ENCODE results near the gene PHRF1.

PHRF1 gene

DNA sequence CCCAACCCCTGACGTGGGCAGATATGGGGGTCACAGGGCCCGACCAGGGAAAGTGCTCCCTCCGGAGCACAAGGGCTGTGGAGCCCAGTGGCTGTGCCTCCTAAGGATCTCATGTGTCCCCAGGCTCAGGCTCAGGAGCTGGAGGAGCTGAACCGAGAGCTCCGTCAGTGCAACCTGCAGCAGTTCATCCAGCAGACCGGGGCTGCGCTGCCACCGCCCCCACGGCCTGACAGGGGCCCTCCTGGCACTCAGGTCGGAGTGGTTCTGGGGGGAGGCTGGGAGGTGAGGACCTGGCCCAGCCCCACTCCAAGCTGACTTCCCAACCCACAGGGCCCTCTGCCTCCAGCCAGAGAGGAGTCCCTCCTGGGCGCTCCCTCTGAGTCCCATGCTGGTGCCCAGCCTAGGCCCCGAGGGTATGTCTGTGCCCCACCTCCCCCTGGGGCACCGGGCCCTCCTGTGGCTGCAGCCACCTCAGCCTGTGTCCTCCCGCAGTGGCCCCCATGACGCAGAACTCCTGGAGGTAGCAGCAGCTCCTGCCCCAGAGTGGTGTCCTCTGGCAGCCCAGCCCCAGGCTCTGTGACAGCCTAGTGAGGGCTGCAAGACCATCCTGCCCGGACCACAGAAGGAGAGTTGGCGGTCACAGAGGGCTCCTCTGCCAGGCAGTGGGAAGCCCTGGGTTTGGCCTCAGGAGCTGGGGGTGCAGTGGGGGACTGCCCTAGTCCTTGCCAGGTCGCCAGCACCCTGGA is 13.0 kb upstream of the PHRF1 start:
- TF ChIP-seq Cebpa-rat (IDR thresholded peaks at IDR 0.05), result no peak
- H3K27ac ChIP-seq, result no peak overlapping the region
- H3K9me3 ChIP-seq, result no peaks in the 10 kb centered on the region
- peaks cover 13% of the 10 kb centered on the region for H3K27me3 ChIP-seq
- H3K9ac ChIP-seq, result no peak overlapping the region
- H3K4me2 ChIP-seq, result no peak overlapping the region; the same call in 1 of the 2 replicates
- peaks cover 70% of the 10 kb centered on the region for H3K4me1 ChIP-seq
- H3K4me3 ChIP-seq, result no peak overlapping the region
- H4K20me1 ChIP-seq, result peaks cover 66% of the 10 kb centered on the region
- peaks cover 36% of the 10 kb centered on the region for H3K36me3 ChIP-seq

DNA sequence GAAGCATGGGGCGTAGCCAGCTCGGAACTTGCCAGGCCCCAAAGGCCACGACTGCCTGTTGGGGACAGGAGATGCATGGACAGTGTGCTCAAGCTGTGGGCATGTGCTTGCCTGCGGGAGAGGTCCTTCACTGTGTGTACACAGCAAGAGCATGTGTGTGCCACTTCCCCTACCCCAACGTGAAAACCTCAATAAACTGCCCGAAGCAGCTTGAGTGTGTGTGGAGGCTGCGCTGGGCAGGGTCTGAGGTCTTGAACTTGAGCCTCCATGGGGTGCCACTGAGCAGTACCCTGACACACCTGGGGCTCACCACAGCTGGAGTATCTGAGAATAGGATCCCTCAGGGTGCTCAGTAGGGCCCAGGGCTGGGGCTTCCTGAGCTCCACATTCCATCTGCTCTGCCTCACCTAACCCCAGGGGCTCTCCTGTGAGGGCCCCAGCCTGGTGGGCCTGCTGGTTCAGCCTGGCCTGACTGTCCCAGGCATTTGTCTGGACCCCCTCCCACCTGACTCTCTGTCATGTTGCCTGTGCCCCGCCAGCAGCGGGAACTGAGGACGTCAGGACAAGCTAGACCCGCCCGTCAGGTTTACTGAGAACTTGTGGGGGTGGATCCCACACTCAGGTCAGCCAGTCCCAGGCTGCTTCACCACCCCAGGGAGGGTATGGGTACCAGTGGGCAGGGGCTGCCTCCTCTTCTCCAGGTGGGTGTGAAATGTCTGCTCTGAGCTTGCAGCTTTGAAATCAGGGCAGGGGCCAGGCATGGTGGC is 12.3 kb upstream of the PHRF1 start:
- Histone ChIP-seq H3K27ac (no peak overlapping the region), H4K20me1 (peaks cover 66% of the 10 kb centered on the region), H3K27me3 (peaks cover 5% of the 10 kb centered on the region), H3K4me2 (peak overlapping the region; percentile 7; the same call in 1 of the 2 replicates), H3K9me3 (no peaks in the 10 kb centered on the region), H3K36me3 (peaks cover 36% of the 10 kb centered on the region), H3K9ac (no peak overlapping the region), H3K4me3 (no peak overlapping the region), H3K4me1 (peaks cover 73% of the 10 kb centered on the region)
- no peak for TF ChIP-seq Cebpa-rat (IDR thresholded peaks at IDR 0.05)

GRCh38 chr11:565921-566509 is 10.3 kb upstream of the PHRF1 start:
- Histone ChIP-seq H3K36me3 (peaks cover 36% of the 10 kb centered on the region), H3K4me1 (peaks cover 78% of the 10 kb centered on the region), H3K27me3 (no peaks in the 10 kb centered on the region), H3K9ac (peak overlapping the region; percentile 30; the same call in 1 of the 2 replicates), H3K9me3 (no peaks in the 10 kb centered on the region), H4K20me1 (peaks cover 65% of the 10 kb centered on the region), H3K4me3 (no peak overlapping the region; the same call in 1 of the 2 replicates), H3K27ac (peak overlapping the region; percentile 23; the same call in 1 of the 2 replicates), H3K4me2 (peak overlapping the region; percentile 80)
- no peak for TF ChIP-seq Cebpa-rat (IDR thresholded peaks at IDR 0.05)

GRCh38 chr11:567011-567628 is 9.2 kb upstream of the PHRF1 start:
- H3K4me3 ChIP-seq, result peak overlapping the region; percentile 92
- H3K4me1 ChIP-seq, result peaks cover 72% of the 10 kb centered on the region
- TF ChIP-seq Cebpa-rat (IDR thresholded peaks at IDR 0.05), result no peak
- H3K27ac ChIP-seq, result no peak overlapping the region
- peak overlapping the region; percentile 70 for H3K9ac ChIP-seq
- H3K27me3 ChIP-seq, result no peaks in the 10 kb centered on the region
- peaks cover 35% of the 10 kb centered on the region for H3K36me3 ChIP-seq
- peak overlapping the region; percentile 80 for H3K4me2 ChIP-seq
- H3K9me3 ChIP-seq, result no peaks in the 10 kb centered on the region
- peaks cover 54% of the 10 kb centered on the region for H4K20me1 ChIP-seq

GRCh38 chr11:567629-568292 is 8.5 kb upstream of the PHRF1 start:
- peak overlapping the region; percentile 92 for H3K4me3 ChIP-seq
- TF ChIP-seq Cebpa-rat (IDR thresholded peaks at IDR 0.05), result no peak
- peaks cover 68% of the 10 kb centered on the region for H3K4me1 ChIP-seq
- H3K27me3 ChIP-seq, result no peaks in the 10 kb centered on the region
- H3K27ac ChIP-seq, result peak overlapping the region; percentile 35; the same call in 1 of the 2 replicates
- H4K20me1 ChIP-seq, result peaks cover 47% of the 10 kb centered on the region
- peak overlapping the region; percentile 80 for H3K4me2 ChIP-seq
- H3K36me3 ChIP-seq, result peaks cover 28% of the 10 kb centered on the region
- peak overlapping the region; percentile 70 for H3K9ac ChIP-seq
- no peaks in the 10 kb centered on the region for H3K9me3 ChIP-seq

DNA sequence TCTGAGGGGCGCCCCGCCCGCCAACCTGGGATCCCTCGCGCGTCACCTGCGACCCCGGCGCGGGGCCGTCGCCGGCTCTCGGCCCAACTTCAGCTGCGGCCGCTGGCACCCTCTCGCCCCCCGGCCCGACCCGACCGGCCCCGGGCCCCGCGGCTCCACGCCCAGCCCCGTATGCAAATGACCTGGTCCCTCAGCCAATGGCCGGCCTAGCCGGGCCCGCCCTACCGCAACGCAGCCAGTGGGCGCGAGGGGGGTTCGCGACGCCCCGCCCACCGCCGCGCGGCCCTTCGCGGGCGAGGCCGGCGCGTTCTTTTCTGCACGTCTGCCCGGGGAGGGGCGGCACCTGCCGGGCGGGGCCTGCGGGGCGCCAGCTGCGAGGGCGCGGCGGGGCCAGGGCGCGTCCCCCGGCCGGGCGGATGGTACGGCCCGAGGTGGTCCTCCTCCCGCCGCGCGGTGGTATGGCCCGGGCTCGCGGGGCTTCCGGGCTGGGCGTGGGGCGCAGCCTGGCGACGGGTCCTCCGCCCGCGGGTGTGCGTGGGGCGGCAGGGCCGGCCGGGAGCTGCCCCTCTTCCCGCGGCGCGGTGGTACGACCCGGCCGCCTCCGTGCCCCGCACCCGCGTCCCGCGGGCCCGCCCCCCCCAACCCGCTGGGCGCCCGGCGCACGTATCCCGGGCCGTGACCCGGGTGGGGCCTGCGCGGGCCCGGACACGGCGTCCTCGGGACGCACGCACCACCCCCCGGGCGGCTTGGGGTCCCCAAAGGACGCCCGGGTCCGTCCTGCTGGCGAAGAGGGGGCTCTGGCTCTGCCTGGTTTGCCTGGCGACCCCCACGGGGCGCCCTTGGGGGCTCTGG is 7.7 kb upstream of the PHRF1 start:
- H3K36me3 ChIP-seq, result peaks cover 21% of the 10 kb centered on the region
- H3K9ac ChIP-seq, result peak overlapping the region; percentile 95
- peaks cover 63% of the 10 kb centered on the region for H3K4me1 ChIP-seq
- H3K4me2 ChIP-seq, result peak overlapping the region; percentile 100
- H3K4me3 ChIP-seq, result peak overlapping the region; percentile 92
- peak overlapping the region; percentile 94 for H3K27ac ChIP-seq
- TF ChIP-seq Cebpa-rat (IDR thresholded peaks at IDR 0.05), result no peak
- H3K9me3 ChIP-seq, result no peaks in the 10 kb centered on the region
- H3K27me3 ChIP-seq, result no peaks in the 10 kb centered on the region
- H4K20me1 ChIP-seq, result peaks cover 39% of the 10 kb centered on the region

- H3K9ac ChIP-seq, result peak overlapping the region; percentile 95
- H4K20me1 ChIP-seq, result peaks cover 32% of the 10 kb centered on the region
- H3K4me2 ChIP-seq, result peak overlapping the region; percentile 100
- H3K36me3 ChIP-seq, result peaks cover 13% of the 10 kb centered on the region; the same call in 1 of the 2 replicates
- no peaks in the 10 kb centered on the region for H3K9me3 ChIP-seq
- peaks cover 3% of the 10 kb centered on the region for H3K27me3 ChIP-seq
- H3K4me1 ChIP-seq, result peaks cover 62% of the 10 kb centered on the region
- H3K4me3 ChIP-seq, result peak overlapping the region; percentile 92
- H3K27ac ChIP-seq, result peak overlapping the region; percentile 94
- TF ChIP-seq Cebpa-rat (IDR thresholded peaks at IDR 0.05), result no peak
These were observed 6.9 kb upstream of the PHRF1 start for GRCh38 chr11:569158-569885.

- H3K36me3 ChIP-seq, result no peaks in the 10 kb centered on the region
- no peak overlapping the region for H3K27ac ChIP-seq
- H3K27me3 ChIP-seq, result peaks cover 16% of the 10 kb centered on the region
- peaks cover 54% of the 10 kb centered on the region for H3K4me1 ChIP-seq
- no peak overlapping the region for H3K9ac ChIP-seq
- no peak for TF ChIP-seq Cebpa-rat (IDR thresholded peaks at IDR 0.05)
- H3K4me2 ChIP-seq, result no peak overlapping the region
- peaks cover 23% of the 10 kb centered on the region for H4K20me1 ChIP-seq
- no peak overlapping the region for H3K4me3 ChIP-seq
- H3K9me3 ChIP-seq, result no peaks in the 10 kb centered on the region
These were observed 4.5 kb upstream of the PHRF1 start for GRCh38 chr11:571802-572185.
